ENCODE results near the gene PDGFC. TPM values are rescaled to one million over a fixed set of nuclear protein-coding genes. Genes with fewer than 3 reads are reported as not detected.

Gene PDGFC
- total RNA-seq, 1 donor = 184 TPM

GRCh38 chr4:156969911-156970310 is 1.7 kb downstream of the PDGFC start:
- TF ChIP-seq CTCF (IDR thresholded peaks at IDR 0.05; ENCODE audit: insufficient read depth, low read depth, low read length) = no peak
- no peak for DNase-seq (ENCODE audit: low read depth)
- H3K4me3 ChIP-seq (ENCODE audit: low read depth, low read length) = peak overlapping the region; percentile 93

- no peak for TF ChIP-seq CTCF (IDR thresholded peaks at IDR 0.05; ENCODE audit: insufficient read depth, low read depth, low read length)
- H3K4me3 ChIP-seq (ENCODE audit: low read depth, low read length) = peak overlapping the region; percentile 93
- no peak for DNase-seq (ENCODE audit: low read depth)
Measured at GRCh38 chr4:156969101-156969500, 2.5 kb downstream of the PDGFC start.

- DNase-seq (ENCODE audit: low read depth) = peak; percentile 93
- peak overlapping the region; percentile 93 for H3K4me3 ChIP-seq (ENCODE audit: low read depth, low read length)
- TF ChIP-seq CTCF (IDR thresholded peaks at IDR 0.05; ENCODE audit: insufficient read depth, low read depth, low read length) = peak; percentile 85
Measured at GRCh38 chr4:156968479-156968984, 3.1 kb downstream of the PDGFC start.

GRCh38 chr4:156966836-156967235 is 4.8 kb downstream of the PDGFC start:
- no peak for TF ChIP-seq CTCF (IDR thresholded peaks at IDR 0.05; ENCODE audit: insufficient read depth, low read depth, low read length)
- DNase-seq (ENCODE audit: low read depth) = no peak
- H3K4me3 ChIP-seq (ENCODE audit: low read depth, low read length) = no peak overlapping the region

GRCh38 chr4:156963419-156963818 is 8.2 kb downstream of the PDGFC start:
- no peak for DNase-seq (ENCODE audit: low read depth)
- no peak for TF ChIP-seq CTCF (IDR thresholded peaks at IDR 0.05; ENCODE audit: insufficient read depth, low read depth, low read length)

GRCh38 chr4:156962528-156962974 is 9.0 kb downstream of the PDGFC start:
- DNase-seq (ENCODE audit: low read depth) = peak; percentile 95
- H3K4me3 ChIP-seq (ENCODE audit: low read depth, low read length) = no peak overlapping the region
- TF ChIP-seq CTCF (IDR thresholded peaks at IDR 0.05; ENCODE audit: insufficient read depth, low read depth, low read length) = no peak

More at GRCh38 chr4:156963419-156963818, 8.2 kb downstream of the PDGFC start:
- H3K4me3 ChIP-seq (ENCODE audit: low read depth, low read length) = no peak overlapping the region

GRCh38 chr4:156962058-156962358 is 9.6 kb downstream of the PDGFC start:
- no peak overlapping the region for H3K4me3 ChIP-seq (ENCODE audit: low read depth, low read length)
- TF ChIP-seq CTCF (IDR thresholded peaks at IDR 0.05; ENCODE audit: insufficient read depth, low read depth, low read length) = no peak
- no peak for DNase-seq (ENCODE audit: low read depth)
